Right renal cortex interstitium (tissue), 3 donors: ENCODE measurements around the gene ADAMTS12. TPM values are rescaled to one million over a fixed set of nuclear protein-coding genes. Genes with fewer than 3 reads are reported as not detected.
A peak's percentile ranks its signal among the peaks of the same experiment; 100 is the strongest.
"Not testable (repeated sequence)": the region's sequence is repeated elsewhere in the genome, so short reads cannot be mapped to it uniquely, and the experiment has no call there.

Experiments used
- DNase-seq, 3 donors: peaks; one replicate each; pipeline ENCODE4 v3.0.0-alpha.2; 2013; ENCODE audit warnings: low read depth in 3 of 3, low spot score in 2 of 3
- polyA plus RNA-seq, 3 donors: library from polyadenylated mRNA; unstranded; fragments of 120-200 nt; gene quantifications; one replicate each; pipeline ENCODE4 v1.2.1, GENCODE V29; 2013; ENCODE audit not compliant: insufficient read length in 3 of 3

Gene ADAMTS12
- polyA plus RNA-seq, 3 donors, result 14.3 to 16.9 (median 14.8) TPM

GRCh38 chr5:33914844-33915243, 23.1 kb upstream of the ADAMTS12 start:
- DNase-seq, result not testable (repeated sequence)

- not testable (repeated sequence) for DNase-seq
Observed at GRCh38 chr5:33906248-33906647, 14.5 kb upstream of the ADAMTS12 start.

GRCh38 chr5:33905381-33905780, 13.6 kb upstream of the ADAMTS12 start:
- no peak for DNase-seq

- DNase-seq, result no peak
Observed at GRCh38 chr5:33903118-33903517, 11.3 kb upstream of the ADAMTS12 start.

GRCh38 chr5:33901156-33901555, 9.4 kb upstream of the ADAMTS12 start:
- DNase-seq, result no peak

- DNase-seq, result no peak
Observed at GRCh38 chr5:33894566-33894965, 2.8 kb upstream of the ADAMTS12 start.

GRCh38 chr5:33892620-33893137, 889 bp upstream of the ADAMTS12 start:
- DNase-seq, result peak in 1 of 3 donors; percentile 37

- DNase-seq, result peak in 1 of 3 donors; percentile 5
Observed at GRCh38 chr5:33891446-33891787, 373 bp downstream of the ADAMTS12 start.

GRCh38 chr5:33890131-33891032, 1.4 kb downstream of the ADAMTS12 start:
- DNase-seq, result peak in 1 of 3 donors; percentile 1

- no peak for DNase-seq
Observed at GRCh38 chr5:33888587-33888986, 3.2 kb downstream of the ADAMTS12 start.

- DNase-seq, result no peak
Observed at GRCh38 chr5:33887268-33887667, 4.5 kb downstream of the ADAMTS12 start.

- no peak for DNase-seq
Observed at GRCh38 chr5:33886283-33886682, 5.5 kb downstream of the ADAMTS12 start.

GRCh38 chr5:33885679-33886078, 6.1 kb downstream of the ADAMTS12 start:
- no peak for DNase-seq

- DNase-seq, result no peak
Observed at GRCh38 chr5:33883482-33883881, 8.3 kb downstream of the ADAMTS12 start.

- DNase-seq, result no peak
Observed at GRCh38 chr5:33880319-33880718, 11.5 kb downstream of the ADAMTS12 start.

- no peak for DNase-seq
Observed at GRCh38 chr5:33877449-33877848, 14.3 kb downstream of the ADAMTS12 start.

- DNase-seq, result no peak
Observed at GRCh38 chr5:33867241-33867640, 24.5 kb downstream of the ADAMTS12 start.

GRCh38 chr5:33859177-33859576, 32.6 kb downstream of the ADAMTS12 start:
- DNase-seq, result not testable (repeated sequence)

- no peak for DNase-seq
Observed at GRCh38 chr5:33857037-33857436, 34.8 kb downstream of the ADAMTS12 start.

GRCh38 chr5:33855396-33855795, 36.4 kb downstream of the ADAMTS12 start:
- no peak for DNase-seq

- DNase-seq, result peak in 1 of 3 donors; percentile 40
Observed at GRCh38 chr5:33854733-33855151, 37.0 kb downstream of the ADAMTS12 start.

GRCh38 chr5:33852837-33853236, 39.0 kb downstream of the ADAMTS12 start:
- no peak for DNase-seq
